ENCODE measurements around the gene GRPR.

The GRPR gene

DNA sequence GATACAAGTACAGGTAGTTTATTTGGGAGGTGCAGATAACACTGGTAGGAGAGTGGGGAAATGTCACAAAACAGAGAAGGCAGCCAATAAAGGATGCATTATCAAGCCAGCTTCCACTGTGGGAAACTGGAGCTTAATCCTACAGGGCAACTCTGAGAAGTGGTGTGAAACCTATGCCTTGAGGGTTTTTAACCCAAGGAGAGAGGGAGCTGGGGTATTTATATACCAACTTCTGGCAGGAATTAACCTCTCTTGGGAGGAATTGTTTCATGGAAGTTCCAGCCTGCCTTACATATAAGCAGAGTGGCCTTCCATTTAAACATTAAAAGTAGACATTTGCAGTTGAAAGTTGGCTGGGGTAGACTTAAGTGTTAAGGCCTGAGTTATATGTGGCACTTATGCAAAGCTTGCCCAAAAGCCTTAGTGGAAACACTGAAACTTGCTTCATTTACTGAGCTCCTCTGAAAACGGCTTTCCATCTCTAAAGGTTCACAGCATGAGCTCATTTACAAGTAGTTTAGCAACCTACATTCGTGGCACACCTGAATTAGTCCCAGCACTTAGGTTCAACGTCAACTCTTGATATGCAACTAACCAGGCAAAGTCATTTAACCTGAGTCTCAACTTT lies 63.1 kb downstream of the GRPR start:
- DNase-seq: no peak

DNA sequence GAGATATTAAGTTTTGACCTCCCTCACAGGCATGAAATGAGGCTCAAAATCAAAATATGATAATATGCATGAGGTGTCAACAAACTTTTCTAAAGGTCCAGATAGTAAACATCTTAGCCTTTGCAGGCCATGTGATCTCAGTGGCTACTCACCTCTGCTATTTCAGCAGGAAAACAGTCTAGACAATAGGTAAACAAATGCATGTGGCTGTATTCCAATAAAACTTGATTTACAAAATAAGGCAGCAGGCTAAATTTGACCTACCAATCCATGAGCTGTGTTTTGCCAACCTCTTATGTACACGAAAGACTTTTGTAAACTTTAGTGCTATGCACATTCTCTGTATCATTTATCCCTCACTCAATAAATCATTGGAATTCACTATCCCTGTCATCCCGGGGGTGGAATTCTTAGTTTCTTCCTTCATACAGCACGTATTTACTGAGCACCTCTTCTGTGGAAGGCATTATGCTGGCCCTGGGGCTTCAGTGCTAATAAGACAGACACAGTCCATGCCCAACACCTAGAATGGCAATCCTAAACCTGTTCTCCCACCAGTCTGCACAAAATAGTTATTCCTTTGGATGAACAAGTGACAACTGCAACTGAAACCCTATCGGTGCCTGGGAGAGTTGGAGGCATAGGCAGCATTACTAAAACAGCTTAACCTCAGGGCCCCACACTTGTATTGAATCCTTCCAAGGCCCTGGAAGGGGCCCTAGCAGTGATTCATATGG lies 63.8 kb downstream of the GRPR start:
- DNase-seq: no peak

DNA sequence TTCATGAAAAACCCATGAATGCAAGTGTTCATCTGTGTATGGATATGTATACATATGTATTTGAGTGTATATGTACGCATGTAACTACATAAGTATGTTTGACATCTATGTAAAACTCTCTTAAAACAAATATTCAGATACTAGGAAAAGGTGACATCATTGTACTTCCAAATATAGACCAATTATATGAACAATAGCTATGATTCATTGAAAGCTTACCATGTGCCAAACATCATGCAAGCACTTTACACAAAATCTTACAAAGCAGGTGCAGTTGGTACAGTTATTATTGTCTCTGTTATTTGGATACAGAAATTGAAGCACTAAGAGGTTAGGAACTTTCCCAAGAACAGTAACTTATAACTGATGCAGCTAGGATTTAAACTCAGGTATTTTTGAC lies 65.3 kb downstream of the GRPR start:
- no peak for DNase-seq

DNA sequence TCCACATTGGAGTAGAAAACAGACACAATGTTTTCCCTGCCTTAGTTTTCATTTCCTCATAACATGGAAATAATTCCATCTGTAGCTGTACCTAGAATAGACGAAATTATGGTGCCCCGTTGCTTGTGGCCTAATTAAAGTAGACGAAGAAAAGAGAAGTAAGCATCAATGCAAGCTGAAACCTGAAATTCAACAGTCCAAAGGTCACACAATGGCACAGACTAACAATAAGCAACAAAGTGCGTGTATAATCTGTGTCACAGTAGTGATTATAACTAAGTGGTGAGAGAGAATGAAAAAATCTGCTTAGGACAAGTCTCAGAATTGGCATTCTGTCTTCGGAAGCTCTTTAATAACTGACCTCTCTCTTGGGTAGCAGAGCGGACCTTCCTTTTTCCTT lies 68.2 kb downstream of the GRPR start:
- DNase-seq: no peak

DNA sequence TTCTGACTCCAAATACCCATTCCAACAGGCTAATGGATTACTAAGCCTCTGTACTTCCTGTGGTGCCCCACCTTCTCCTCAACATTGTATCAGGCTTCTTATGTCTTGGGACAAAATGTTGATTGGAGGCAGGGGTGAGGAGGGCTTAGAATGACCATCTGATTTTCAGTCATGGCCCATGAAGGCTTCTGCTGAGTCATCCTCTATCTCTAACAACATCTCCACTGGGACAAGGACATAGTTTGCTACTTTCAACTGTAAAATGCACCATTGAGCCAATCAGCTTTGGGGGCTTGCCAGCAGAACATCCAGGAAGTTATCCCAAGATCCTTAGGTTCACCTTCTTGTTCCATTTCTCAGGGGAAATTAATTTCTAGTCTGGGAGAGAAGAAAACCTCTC lies 73.5 kb downstream of the GRPR start:
- no peak for DNase-seq

DNA sequence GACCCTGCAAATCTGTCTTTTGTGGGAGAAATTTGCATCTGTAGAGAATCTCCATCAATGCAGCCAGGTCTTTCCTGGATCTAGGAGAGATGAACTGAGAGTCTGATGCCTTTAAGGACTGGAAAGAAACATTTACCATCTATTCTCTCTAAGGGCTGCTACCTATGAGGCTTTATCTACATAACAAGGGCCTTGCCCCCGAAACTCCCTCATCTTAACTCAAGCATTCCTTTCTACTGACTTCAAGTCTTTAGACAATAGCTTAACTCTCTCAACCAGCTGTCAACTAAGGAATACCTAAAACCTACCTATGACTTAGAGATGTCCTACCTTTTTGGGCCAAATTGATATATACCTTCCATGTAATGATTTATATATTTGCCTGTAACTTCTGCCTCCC lies 76.0 kb downstream of the GRPR start:
- no peak for DNase-seq

DNA sequence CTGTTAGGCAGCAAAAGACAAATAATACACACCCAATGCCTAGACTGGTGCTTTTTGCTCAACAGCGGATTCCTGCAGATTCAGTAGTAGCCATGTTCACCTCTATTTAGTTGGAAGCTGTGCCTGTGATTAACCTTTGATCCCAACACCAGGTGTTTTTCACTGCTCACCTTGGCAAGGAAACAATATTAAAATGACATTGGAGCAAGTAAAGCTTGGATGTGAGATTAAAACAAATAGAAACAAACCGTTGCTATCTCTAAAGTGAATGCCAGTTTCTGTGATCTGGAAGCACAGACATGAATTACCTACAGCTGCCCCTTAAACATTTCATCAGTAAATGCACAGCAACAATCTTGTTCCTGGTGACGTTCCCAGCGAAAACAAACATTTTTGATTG lies 79.6 kb downstream of the GRPR start:
- no peak for DNase-seq
